ENCODE data around the gene PLCXD3.

DNA sequence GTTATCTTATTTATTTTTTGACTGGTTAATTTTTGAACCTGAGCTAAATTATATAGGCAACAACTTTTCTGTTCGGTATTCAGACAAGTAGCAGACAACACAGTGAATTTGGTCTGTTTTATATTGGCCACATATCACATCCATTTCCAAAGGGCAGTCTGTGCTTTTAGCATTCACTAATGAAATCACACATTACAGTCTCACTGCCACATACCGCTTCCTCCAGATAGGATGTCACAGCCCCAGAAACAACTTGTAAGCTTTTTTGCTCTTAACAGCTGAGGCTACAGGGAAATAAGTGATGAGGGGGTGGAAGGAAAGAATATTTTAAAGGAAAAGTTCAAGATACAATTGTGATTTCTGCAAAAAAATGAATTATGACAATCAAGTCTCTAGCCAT is 140.6 kb downstream of the PLCXD3 start:
- TF ChIP-seq TCF4 (CRISPR knock-in tag; IDR thresholded peaks at IDR 0.05; ENCODE audit: borderline replicate concordance) (no peak), ZFP3 (CRISPR knock-in tag; IDR thresholded peaks at IDR 0.05) (no peak), ZNF8 (CRISPR knock-in tag; IDR thresholded peaks at IDR 0.05) (no peak), ZC3H10 (CRISPR knock-in tag; IDR thresholded peaks at IDR 0.05) (no peak), SNAI2 (CRISPR knock-in tag; IDR thresholded peaks at IDR 0.05) (no peak), BACH2 (CRISPR knock-in tag; IDR thresholded peaks at IDR 0.05; ENCODE audit: borderline replicate concordance) (no peak), RARB (CRISPR knock-in tag; IDR thresholded peaks at IDR 0.05) (no peak), ARNTL (CRISPR knock-in tag; IDR thresholded peaks at IDR 0.05; ENCODE audit: borderline replicate concordance, low read depth) (no peak)
- TF ChIP-seq, protein P1, sequence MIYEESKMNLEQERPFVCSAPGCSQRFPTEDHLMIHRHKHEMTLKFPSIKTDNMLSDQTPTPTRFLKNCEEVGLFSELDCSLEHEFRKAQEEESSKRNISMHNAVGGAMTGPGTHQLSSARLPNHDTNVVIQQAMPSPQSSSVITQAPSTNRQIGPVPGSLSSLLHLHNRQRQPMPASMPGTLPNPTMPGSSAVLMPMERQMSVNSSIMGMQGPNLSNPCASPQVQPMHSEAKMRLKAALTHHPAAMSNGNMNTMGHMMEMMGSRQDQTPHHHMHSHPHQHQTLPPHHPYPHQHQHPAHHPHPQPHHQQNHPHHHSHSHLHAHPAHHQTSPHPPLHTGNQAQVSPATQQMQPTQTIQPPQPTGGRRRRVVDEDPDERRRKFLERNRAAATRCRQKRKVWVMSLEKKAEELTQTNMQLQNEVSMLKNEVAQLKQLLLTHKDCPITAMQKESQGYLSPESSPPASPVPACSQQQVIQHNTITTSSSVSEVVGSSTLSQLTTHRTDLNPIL (CRISPR knock-in tag; IDR thresholded peaks at IDR 0.05; ENCODE audit: low read depth) = no peak
- TF ChIP-seq, protein P2, sequence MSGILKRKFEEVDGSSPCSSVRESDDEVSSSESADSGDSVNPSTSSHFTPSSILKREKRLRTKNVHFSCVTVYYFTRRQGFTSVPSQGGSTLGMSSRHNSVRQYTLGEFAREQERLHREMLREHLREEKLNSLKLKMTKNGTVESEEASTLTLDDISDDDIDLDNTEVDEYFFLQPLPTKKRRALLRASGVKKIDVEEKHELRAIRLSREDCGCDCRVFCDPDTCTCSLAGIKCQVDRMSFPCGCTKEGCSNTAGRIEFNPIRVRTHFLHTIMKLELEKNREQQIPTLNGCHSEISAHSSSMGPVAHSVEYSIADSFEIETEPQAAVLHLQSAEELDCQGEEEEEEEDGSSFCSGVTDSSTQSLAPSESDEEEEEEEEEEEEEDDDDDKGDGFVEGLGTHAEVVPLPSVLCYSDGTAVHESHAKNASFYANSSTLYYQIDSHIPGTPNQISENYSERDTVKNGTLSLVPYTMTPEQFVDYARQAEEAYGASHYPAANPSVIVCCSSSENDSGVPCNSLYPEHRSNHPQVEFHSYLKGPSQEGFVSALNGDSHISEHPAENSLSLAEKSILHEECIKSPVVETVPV (CRISPR knock-in tag; IDR thresholded peaks at IDR 0.05) = no peak
